ENCODE measurements around the gene ARRDC1. TPM values are rescaled to one million over a fixed set of nuclear protein-coding genes. Genes with fewer than 3 reads are reported as not detected.
A peak's percentile ranks its signal among the peaks of the same experiment; 100 is the strongest.
"Not testable (repeated sequence)": the region's sequence is repeated elsewhere in the genome, so short reads cannot be mapped to it uniquely, and the experiment has no call there.

The ARRDC1 gene
- total RNA-seq, 4 donors from 2014 or later = 132 to 560 (median 370) TPM

GRCh38 chr9:137590123-137590468 lies 15.4 kb upstream of the ARRDC1 start:
- no CpG with 5 or more reads among the region's 61 CpGs for WGBS, 2 donors (ENCODE audit: low coverage in 1 of 2)
- in situ Hi-C loops (cut with MboI; ENCODE audit: low pct_ligation_motif_present in 1 of 4, low pct_unique_long_range_greater_than_20kb in 1 of 4, low sequenced_read_pairs in 3 of 4) (no loop called here), intact Hi-C loops (cut with DNase I; ENCODE audit: low total_unique reads) (no loop called here)
- H3K27me3 ChIP-seq = no peaks in the 10 kb centered on the region
- DNase-seq = no peak
- no peaks in the 10 kb centered on the region for H3K36me3 ChIP-seq
- TF ChIP-seq POLR2AphosphoS5 (IDR thresholded peaks at IDR 0.05) (no peak), CTCF (IDR thresholded peaks at IDR 0.05) (no peak), EP300 (IDR thresholded peaks at IDR 0.05; ENCODE audit: low read depth) (no peak), POLR2A (IDR thresholded peaks at IDR 0.05) (no peak)
- H3K27ac ChIP-seq = peak overlapping the region in 3 of 4 donors; percentile 59 to 79 (median 63)
- H3K4me3 ChIP-seq = peak overlapping the region in 3 of 4 donors; percentile 66 to 81 (median 71)
- H3K9me3 ChIP-seq = no peaks in the 10 kb centered on the region
- peaks cover 6 to 20% (median 17%) of the 10 kb centered on the region in 4 donors for H3K4me1 ChIP-seq

DNA sequence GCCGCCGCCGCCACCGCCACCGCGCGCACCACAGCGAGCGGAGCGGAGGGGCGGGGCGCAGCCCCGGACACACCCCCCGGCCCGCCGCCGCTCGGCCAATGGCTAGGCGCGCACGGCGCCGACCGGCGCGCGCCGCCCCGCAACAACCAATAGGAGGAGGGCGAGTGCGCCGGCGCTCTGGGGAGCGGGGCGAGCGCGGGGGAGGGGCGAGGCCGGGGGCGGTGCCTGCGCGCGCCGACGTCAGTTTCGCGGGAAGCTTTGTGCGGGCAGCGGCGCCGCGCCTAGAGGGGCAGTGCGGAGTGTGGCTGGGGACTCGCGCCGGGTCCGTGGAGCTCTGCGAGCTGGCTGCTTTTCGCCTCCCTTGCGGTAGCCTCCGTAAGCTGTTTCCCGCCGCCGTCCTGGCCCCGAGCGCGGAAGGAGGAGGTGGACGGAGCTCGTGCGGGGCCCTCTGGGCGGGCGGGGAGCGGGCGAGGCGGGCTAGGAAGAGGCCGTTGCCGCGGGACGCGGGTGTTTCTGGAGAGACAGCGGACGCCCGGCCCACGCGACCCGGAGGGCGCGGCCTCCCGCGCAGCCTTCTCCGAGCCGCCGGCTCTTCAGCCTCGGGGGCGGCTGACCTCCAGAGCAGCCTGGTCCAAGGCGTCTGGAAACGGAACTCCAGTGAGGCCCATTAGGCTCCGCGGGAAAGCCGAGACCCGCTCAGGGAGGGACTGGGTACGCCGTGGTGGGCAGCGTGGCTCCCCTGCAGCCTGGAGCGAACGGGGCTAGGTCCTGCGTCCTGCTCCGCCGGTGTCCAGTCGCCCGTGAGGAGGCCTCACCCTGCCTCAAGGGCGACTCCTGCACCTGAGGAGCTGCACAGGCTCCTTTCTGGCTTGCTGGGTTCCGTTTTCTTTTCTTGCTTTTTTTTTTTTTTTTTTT lies 14.8 kb upstream of the ARRDC1 start, which contains the start of gene ZMYND19:
ZMYND19 (minus strand) TSS at position 44 of the 915 bp plus-strand sequence. CDS start 249 bp downstream, outside the sequence.
- intact Hi-C loops (cut with DNase I; ENCODE audit: low total_unique reads) = no loop called here
- Histone ChIP-seq H3K4me1 (peaks cover 6 to 20% (median 17%) of the 10 kb centered on the region in 4 donors), H3K36me3 (no peaks in the 10 kb centered on the region), H3K27ac (peak within 1 kb of the TSS; percentile 79 to 82 (median 82)), H3K9me3 (no peaks in the 10 kb centered on the region), H3K27me3 (no peaks in the 10 kb centered on the region), H3K4me3 (peak within 1 kb of the TSS; percentile 71 to 89 (median 77))
- peak; percentile 31 for TF ChIP-seq POLR2A (IDR thresholded peaks at IDR 0.05)
- peak; percentile 24 to 57 (median 37) for TF ChIP-seq POLR2AphosphoS5 (IDR thresholded peaks at IDR 0.05)
- TF ChIP-seq EP300 (IDR thresholded peaks at IDR 0.05; ENCODE audit: low read depth) = no peak
- peak; percentile 92 for DNase-seq
- in situ Hi-C loops (cut with MboI; ENCODE audit: low pct_ligation_motif_present in 1 of 4, low pct_unique_long_range_greater_than_20kb in 1 of 4, low sequenced_read_pairs in 3 of 4) = no loop called here
- WGBS, 2 donors (ENCODE audit: low coverage in 1 of 2) = 1% methylated on average over 58 of the region's 113 CpGs; no CpG with 5 or more reads in 1 of the 2 donors

DNA sequence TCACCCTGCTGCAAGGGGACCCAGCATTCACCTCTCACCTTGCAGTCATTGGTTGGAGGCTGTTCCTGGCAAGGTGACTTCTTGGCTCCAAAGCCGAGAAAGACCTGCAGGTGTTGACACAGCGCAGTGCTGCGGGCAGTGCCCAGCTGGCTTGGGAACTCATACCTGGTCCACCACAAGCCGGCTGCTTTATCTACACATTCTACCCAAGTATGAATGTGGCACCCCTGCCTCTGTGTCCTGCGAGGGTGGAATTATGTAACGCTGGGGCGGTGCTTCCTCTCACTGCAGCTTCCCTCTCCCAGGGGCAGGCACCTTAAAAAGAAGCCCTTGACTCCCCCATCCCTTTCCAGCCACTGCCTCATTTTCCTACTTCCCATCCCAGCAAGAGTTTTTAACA lies 12.7 kb upstream of the ARRDC1 start:
- H3K4me1 ChIP-seq = peaks cover 6 to 20% (median 17%) of the 10 kb centered on the region in 4 donors
- H3K9me3 ChIP-seq = no peaks in the 10 kb centered on the region
- in situ Hi-C loops (cut with MboI; ENCODE audit: low pct_ligation_motif_present in 1 of 4, low pct_unique_long_range_greater_than_20kb in 1 of 4, low sequenced_read_pairs in 3 of 4) (no loop called here), intact Hi-C loops (cut with DNase I; ENCODE audit: low total_unique reads) (no loop called here)
- no peak overlapping the region for H3K27ac ChIP-seq
- DNase-seq = no peak
- TF ChIP-seq POLR2AphosphoS5 (IDR thresholded peaks at IDR 0.05) = no peak
- TF ChIP-seq POLR2A (IDR thresholded peaks at IDR 0.05) = no peak
- TF ChIP-seq EP300 (IDR thresholded peaks at IDR 0.05; ENCODE audit: low read depth) = no peak
- TF ChIP-seq CTCF (IDR thresholded peaks at IDR 0.05) = no peak
- no peaks in the 10 kb centered on the region for H3K27me3 ChIP-seq
- 75 to 95% methylated on average over 4 to 7 of the region's 7 CpGs for WGBS, 2 donors (ENCODE audit: low coverage in 1 of 2)
- no peaks in the 10 kb centered on the region for H3K36me3 ChIP-seq
- H3K4me3 ChIP-seq = no peak overlapping the region

GRCh38 chr9:137593176-137593575 lies 12.3 kb upstream of the ARRDC1 start:
- H3K36me3 ChIP-seq = no peaks in the 10 kb centered on the region
- TF ChIP-seq POLR2A (IDR thresholded peaks at IDR 0.05) = no peak
- no peak for TF ChIP-seq CTCF (IDR thresholded peaks at IDR 0.05)
- no peak for TF ChIP-seq POLR2AphosphoS5 (IDR thresholded peaks at IDR 0.05)
- TF ChIP-seq EP300 (IDR thresholded peaks at IDR 0.05; ENCODE audit: low read depth) = no peak
- 74 to 79% methylated on average over 4 to 12 of the region's 12 CpGs for WGBS, 2 donors (ENCODE audit: low coverage in 1 of 2)
- intact Hi-C loops (cut with DNase I; ENCODE audit: low total_unique reads) (no loop called here), in situ Hi-C loops (cut with MboI; ENCODE audit: low pct_ligation_motif_present in 1 of 4, low pct_unique_long_range_greater_than_20kb in 1 of 4, low sequenced_read_pairs in 3 of 4) (no loop called here)
- peaks cover 6 to 20% (median 17%) of the 10 kb centered on the region in 4 donors for H3K4me1 ChIP-seq
- no peak overlapping the region for H3K27ac ChIP-seq
- no peaks in the 10 kb centered on the region for H3K27me3 ChIP-seq
- H3K9me3 ChIP-seq = no peaks in the 10 kb centered on the region
- H3K4me3 ChIP-seq = no peak overlapping the region
- no peak for DNase-seq

DNA sequence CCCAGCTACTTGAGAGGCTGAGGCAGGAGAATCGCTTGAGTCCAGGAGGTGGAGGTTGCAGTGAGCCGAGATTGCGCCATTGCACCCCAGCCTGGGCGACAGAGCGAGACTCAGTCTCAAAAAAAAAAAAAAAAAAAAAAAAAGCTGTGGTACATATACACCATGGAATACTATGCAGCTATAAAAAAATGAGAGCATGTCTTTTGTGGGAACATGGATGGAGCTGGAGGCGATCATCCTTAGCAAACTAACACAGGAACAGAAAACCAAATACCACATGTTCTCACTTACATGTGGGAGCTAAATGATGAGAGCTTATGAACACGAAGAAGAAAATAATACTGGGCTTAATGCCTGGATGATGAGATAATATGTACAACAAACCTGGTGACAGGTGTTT lies 8.9 kb upstream of the ARRDC1 start:
- in situ Hi-C loops (cut with MboI; ENCODE audit: low pct_ligation_motif_present in 1 of 4, low pct_unique_long_range_greater_than_20kb in 1 of 4, low sequenced_read_pairs in 3 of 4) = not testable (repeated sequence)

More for the DNA sequence above, 8.9 kb upstream of the ARRDC1 start:
- H3K36me3 ChIP-seq; H3K27me3 ChIP-seq; DNase-seq; H3K9me3 ChIP-seq; intact Hi-C loops (cut with DNase I; ENCODE audit: low total_unique reads); H3K4me3 ChIP-seq; H3K27ac ChIP-seq; H3K4me1 ChIP-seq: not testable (repeated sequence)
- 95 to 97% methylated on average over 3 to 7 of the region's 7 CpGs for WGBS, 2 donors (ENCODE audit: low coverage in 1 of 2)
